ENCODE data around the gene NHEJ1.
"Not testable (repeated sequence)": the region's sequence is repeated elsewhere in the genome, so short reads cannot be mapped to it uniquely, and the experiment has no call there.

The NHEJ1 gene, protein sequence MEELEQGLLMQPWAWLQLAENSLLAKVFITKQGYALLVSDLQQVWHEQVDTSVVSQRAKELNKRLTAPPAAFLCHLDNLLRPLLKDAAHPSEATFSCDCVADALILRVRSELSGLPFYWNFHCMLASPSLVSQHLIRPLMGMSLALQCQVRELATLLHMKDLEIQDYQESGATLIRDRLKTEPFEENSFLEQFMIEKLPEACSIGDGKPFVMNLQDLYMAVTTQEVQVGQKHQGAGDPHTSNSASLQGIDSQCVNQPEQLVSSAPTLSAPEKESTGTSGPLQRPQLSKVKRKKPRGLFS

DNA sequence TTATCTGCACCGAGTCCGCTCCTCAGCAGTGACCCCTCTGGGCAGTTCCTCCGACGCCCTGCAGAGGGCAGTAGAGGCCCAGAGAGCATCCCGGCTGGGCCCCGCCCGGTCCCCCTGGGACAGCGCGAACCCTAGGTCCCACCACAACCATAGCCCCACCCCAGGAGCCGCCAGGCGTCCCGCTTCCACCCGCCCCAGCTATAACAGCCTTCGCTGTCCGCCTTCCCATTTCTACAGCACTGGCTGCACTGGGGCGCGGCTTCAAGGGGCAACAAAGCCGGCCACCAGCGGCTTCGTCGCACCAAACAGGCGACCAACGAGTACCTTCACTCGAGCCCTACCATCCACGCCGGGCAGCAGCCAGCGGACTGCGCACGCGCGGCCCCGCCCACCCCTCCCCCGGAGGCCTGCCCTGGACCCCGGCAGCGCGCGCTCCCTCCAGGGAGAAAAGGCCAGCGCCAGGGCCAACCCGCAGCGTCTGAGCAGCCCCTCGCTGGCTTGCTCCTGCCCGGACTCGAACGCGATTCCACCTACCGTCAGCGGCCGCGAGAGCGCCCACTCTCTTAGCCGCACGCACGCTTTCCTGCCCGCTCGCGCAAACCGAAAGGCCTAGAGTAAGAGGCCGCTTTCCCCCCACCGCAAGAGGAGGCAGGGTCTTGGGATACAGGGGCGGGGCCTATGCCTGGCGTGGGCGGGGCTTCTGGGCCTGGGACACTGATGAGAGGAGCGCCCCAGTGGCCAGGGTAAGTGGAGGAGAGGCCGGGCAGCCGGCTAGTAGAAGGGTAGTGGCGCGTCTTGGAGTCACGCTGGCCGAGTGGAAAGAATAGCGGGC, at the start of gene NHEJ1:
NHEJ1 (minus strand) TSS at position 630 of the 832 bp plus-strand sequence. CDS start 2,453 bp downstream, outside the sequence.
- DNase-seq (ENCODE audit: low read depth in 3 of 3) = peak; percentile 90 to 92 (median 92)

DNA sequence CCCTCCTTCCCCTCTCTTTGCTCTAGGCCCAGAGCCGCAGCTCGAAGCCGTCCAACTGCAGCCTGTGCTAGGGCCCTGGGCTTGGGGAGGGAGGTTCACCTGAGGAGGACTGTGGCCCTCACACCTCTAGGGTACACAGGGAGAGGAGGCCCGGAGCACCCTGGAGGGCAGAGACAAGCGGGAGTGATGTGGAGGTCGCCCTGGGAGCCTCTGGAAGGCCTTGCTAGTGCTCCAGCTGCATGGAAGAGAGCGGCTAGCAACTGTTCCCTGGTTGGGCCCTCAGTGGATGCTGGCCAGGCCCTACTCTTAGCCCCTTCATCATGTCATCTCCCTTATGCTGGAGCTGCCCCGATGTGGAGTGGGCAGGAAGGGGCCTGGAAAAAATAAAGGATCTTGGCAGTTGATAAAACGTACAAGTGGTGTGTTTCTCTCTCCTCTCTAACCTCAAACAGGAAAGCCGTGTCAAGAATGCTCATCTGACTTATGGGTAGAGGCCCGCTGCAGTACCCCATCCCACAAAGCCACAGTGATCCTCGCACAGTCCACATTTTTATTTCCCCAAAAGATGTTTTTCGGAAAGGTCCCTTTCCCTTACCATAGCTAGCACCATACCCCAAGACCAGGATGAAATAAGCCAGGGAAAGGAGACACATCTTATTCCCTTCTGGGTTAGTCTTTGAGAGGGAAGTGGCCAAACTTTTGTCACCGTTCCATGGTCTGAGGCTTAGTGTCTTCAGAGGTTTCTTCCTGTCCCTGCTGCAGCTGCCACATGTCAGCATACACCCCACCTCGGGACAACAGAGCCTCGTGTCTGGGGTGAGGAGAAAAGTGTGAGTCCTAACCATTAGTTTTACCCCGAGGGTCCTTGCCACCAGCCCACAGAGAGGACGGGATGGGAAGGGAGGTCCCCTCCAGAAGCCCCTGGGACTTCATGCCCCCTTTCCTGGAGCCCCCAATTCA, 48.9 kb upstream of the NHEJ1 start:
- DNase-seq (ENCODE audit: low read depth in 3 of 3) = no peak

GRCh38 chr2:219207884-219208740, 47.5 kb upstream of the NHEJ1 start:
- no peak for DNase-seq (ENCODE audit: low read depth in 3 of 3)

GRCh38 chr2:219207134-219207883, 46.7 kb upstream of the NHEJ1 start:
- no peak for DNase-seq (ENCODE audit: low read depth in 3 of 3)

GRCh38 chr2:219206328-219207133, 45.9 kb upstream of the NHEJ1 start, which contains the start of gene ZFAND2B:
TSS of gene ZFAND2B (plus strand) at chr2:219206782. CDS start at chr2:219206988, 206 bp downstream.
- DNase-seq (ENCODE audit: low read depth in 3 of 3) = peak; percentile 88 to 96 (median 91)

GRCh38 chr2:219205981-219206327, 45.3 kb upstream of the NHEJ1 start:
- DNase-seq (ENCODE audit: low read depth in 3 of 3) = no peak

DNA sequence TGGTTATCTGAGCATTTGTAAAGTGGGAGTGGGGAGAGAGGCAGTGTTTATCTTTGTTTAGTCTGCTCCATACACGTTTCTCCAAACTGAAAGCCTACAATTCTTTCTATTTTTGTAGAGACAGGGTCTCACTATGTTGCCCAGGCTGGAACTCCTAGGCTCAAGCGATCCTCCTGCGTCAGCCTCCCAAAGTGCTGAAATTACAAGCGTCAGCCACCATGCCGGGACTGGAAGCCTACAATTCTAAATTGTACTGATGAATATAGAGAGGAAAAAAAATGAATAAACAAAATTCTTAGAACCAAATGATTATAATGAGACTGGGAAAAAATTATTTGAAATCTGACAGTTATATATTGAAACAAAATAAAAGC, 44.5 kb upstream of the NHEJ1 start:
- DNase-seq (ENCODE audit: low read depth in 3 of 3) = no peak

DNA sequence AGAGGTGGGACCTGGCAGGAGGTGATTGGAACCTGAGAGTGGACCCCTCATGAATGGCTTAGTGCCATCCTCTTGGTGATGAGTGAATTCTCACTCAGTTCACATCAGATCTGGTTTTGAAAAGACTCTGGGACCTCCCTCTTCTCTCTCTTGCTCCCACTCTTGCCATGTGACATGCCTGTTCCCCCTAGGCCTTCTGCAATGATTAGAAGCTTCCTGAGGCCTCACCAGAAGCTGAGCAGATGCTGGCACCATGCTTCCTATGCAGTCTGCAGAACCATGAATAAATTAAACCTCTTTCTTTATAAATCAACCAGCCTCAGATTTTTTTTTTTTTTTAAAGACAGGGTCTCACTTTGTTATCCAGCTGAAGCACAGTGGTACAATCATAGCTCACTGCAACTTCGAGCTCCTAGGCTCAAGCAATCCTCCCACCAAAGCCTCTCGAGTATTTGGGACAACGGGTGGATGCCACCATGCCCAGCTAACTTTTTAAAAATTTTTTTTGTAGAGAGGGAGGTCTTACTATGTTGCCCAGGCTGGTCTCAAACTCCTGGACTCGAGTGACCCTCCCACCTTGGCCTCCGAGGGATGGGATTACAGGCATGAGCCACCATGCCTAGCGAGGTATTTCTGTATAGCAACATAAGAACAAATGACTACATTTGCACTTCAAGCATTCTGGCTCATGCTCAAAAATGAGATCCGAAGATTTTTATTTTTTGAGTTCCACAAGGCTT, 44.0 kb upstream of the NHEJ1 start:
- DNase-seq (ENCODE audit: low read depth in 3 of 3) = no peak

GRCh38 chr2:219201331-219201730, 40.7 kb upstream of the NHEJ1 start:
- not testable (repeated sequence) for DNase-seq (ENCODE audit: low read depth in 3 of 3)

- DNase-seq (ENCODE audit: low read depth in 3 of 3) = not testable (repeated sequence)
Observed at GRCh38 chr2:219200502-219201326, 40.1 kb upstream of the NHEJ1 start.

DNA sequence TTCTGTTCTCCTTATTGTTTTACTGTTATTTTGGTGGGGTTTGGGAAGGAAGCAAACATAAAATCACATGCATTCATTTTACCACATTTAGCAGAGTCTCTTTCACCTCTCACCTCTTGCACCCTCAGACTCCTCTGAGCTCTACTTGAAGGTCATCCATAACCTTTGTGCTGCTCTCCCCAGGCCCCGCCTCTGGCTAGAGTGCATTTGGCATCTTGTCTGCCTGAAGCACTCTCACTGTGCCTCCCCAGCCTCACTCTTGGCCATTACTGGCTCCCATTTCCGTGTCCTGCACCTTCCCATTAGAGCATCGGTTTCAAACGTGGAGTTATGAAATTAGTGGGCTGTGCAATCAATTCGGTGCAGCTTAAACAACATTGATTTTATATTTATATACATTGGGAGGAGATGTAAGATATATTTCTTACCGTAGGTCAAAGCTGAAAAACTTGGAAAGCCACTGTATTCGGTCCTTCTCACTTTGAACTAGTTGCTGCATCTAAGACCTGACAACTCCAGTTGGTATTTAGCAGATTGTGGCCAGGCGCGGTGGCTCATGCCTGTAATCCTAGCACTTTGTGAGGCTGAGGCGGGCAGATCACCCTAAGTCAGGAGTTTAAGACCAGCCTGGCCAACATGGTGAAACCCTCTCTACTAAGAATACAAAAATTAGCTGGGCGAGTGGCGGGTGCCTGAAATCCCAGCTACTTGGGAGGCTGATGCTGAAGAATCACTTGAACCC, 39.0 kb upstream of the NHEJ1 start:
- DNase-seq (ENCODE audit: low read depth in 3 of 3) = no peak

DNA sequence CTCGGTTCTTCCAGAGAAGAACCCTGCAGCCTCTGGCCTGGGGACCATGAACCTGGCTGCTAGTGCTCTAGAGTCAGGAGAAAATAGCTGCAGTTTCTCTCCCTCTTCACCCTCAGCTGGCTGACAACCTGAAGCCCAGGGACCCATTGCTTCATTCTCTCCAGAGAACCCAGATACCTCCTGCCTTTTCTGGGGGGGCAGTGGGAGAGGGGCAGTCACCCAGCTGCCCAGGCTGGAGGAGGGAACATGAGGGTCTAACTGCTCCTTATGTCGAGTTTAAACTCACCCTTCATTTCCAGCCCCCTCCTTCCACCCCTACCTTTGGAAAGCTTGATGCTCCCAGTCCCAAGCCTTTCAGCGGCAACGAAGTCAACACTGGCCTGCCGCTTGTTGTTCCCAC, 38.4 kb upstream of the NHEJ1 start:
- DNase-seq (ENCODE audit: low read depth in 3 of 3) = no peak

DNA sequence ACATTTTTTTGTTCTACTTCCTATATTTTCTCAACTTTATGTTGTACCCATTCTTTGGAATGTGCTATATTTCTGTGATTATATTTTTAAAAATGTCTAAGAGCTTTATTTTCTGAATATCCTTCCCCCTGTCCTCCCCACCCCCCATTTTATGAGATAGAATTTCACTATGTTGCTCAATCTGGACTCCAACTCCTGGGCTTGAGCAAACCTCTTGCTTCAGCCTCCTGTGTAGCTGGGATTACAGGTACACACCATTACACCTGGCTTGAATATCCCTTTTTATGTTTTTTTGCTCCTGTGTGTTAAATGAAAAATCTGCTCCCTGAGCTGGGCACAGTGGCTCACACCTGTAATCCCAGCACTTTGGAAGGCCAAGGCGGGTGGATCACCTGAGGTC, 36.8 kb upstream of the NHEJ1 start:
- no peak for DNase-seq (ENCODE audit: low read depth in 3 of 3)

GRCh38 chr2:219186754-219187456, 26.3 kb upstream of the NHEJ1 start:
- peak in 1 of 3 donors; percentile 30 for DNase-seq (ENCODE audit: low read depth in 3 of 3)

GRCh38 chr2:219184121-219184520, 23.5 kb upstream of the NHEJ1 start:
- no peak for DNase-seq (ENCODE audit: low read depth in 3 of 3)

GRCh38 chr2:219183151-219183772, 22.6 kb upstream of the NHEJ1 start:
- no peak for DNase-seq (ENCODE audit: low read depth in 3 of 3)
